ENCODE measurements around the gene MORC1. TPM values are rescaled to one million over a fixed set of nuclear protein-coding genes. Genes with fewer than 3 reads are reported as not detected.
A peak's percentile ranks its signal among the peaks of the same experiment; 100 is the strongest.

MORC1 gene
- total RNA-seq, 1 donor from 2014 or later = not detected

GRCh38 chr3:109050591-109051167 is 67.3 kb downstream of the MORC1 start:
- H3K9me3 Mint-ChIP-seq = no peaks in the 10 kb centered on the region
- DNase-seq (ENCODE audit: low read depth, low spot score) = no peak
- no peak overlapping the region for H3K27ac Mint-ChIP-seq (ENCODE audit: unreplicated experiment)
- no peaks in the 10 kb centered on the region for H3K27me3 Mint-ChIP-seq (ENCODE audit: low read depth)
- peak; percentile 68 for TF ChIP-seq CTCF (conservative IDR thresholded peaks at IDR 0.05)
- no peaks in the 10 kb centered on the region for H3K36me3 Mint-ChIP-seq (ENCODE audit: low read depth)
- H3K4me1 Mint-ChIP-seq = no peaks in the 10 kb centered on the region
- no peak overlapping the region for H3K4me3 Mint-ChIP-seq

- H3K4me1 Mint-ChIP-seq = no peaks in the 10 kb centered on the region
- no peaks in the 10 kb centered on the region for H3K9me3 Mint-ChIP-seq
- DNase-seq (ENCODE audit: low read depth, low spot score) = no peak
- no peaks in the 10 kb centered on the region for H3K36me3 Mint-ChIP-seq (ENCODE audit: low read depth)
- no peak overlapping the region for H3K4me3 Mint-ChIP-seq
- TF ChIP-seq CTCF (conservative IDR thresholded peaks at IDR 0.05) = no peak
- H3K27me3 Mint-ChIP-seq (ENCODE audit: low read depth) = no peaks in the 10 kb centered on the region
- no peak overlapping the region for H3K27ac Mint-ChIP-seq (ENCODE audit: unreplicated experiment)
Measured at GRCh38 chr3:109047366-109047765, 70.6 kb downstream of the MORC1 start.

GRCh38 chr3:109045271-109046040 is 72.5 kb downstream of the MORC1 start:
- Mint-ChIP-seq H3K27me3 (ENCODE audit: low read depth) (no peaks in the 10 kb centered on the region), H3K4me1 (no peaks in the 10 kb centered on the region), H3K36me3 (ENCODE audit: low read depth) (no peaks in the 10 kb centered on the region), H3K9me3 (no peaks in the 10 kb centered on the region), H3K4me3 (no peak overlapping the region), H3K27ac (ENCODE audit: unreplicated experiment) (no peak overlapping the region)
- TF ChIP-seq CTCF (conservative IDR thresholded peaks at IDR 0.05) = no peak
- DNase-seq (ENCODE audit: low read depth, low spot score) = no peak

- TF ChIP-seq CTCF (conservative IDR thresholded peaks at IDR 0.05) = no peak
- no peak overlapping the region for H3K4me3 Mint-ChIP-seq
- no peak overlapping the region for H3K27ac Mint-ChIP-seq (ENCODE audit: unreplicated experiment)
- no peaks in the 10 kb centered on the region for H3K36me3 Mint-ChIP-seq (ENCODE audit: low read depth)
- no peaks in the 10 kb centered on the region for H3K9me3 Mint-ChIP-seq
- no peak for DNase-seq (ENCODE audit: low read depth, low spot score)
- no peaks in the 10 kb centered on the region for H3K27me3 Mint-ChIP-seq (ENCODE audit: low read depth)
- no peaks in the 10 kb centered on the region for H3K4me1 Mint-ChIP-seq
Measured at GRCh38 chr3:109035082-109035481, 82.9 kb downstream of the MORC1 start.

GRCh38 chr3:109033000-109033660 is 84.8 kb downstream of the MORC1 start:
- no peak for TF ChIP-seq CTCF (conservative IDR thresholded peaks at IDR 0.05)
- H3K4me1 Mint-ChIP-seq = no peaks in the 10 kb centered on the region
- no peak overlapping the region for H3K4me3 Mint-ChIP-seq

More at GRCh38 chr3:109033000-109033660, 84.8 kb downstream of the MORC1 start:
- Mint-ChIP-seq H3K9me3 (no peaks in the 10 kb centered on the region), H3K27ac (ENCODE audit: unreplicated experiment) (no peak overlapping the region), H3K27me3 (ENCODE audit: low read depth) (no peaks in the 10 kb centered on the region), H3K36me3 (ENCODE audit: low read depth) (no peaks in the 10 kb centered on the region)
- no peak for DNase-seq (ENCODE audit: low read depth, low spot score)
